Measurements from ENCODE around the gene POLR2A. TPM values are rescaled to one million over a fixed set of nuclear protein-coding genes. Genes with fewer than 3 reads are reported as not detected.

POLR2A gene
- total and polyA plus RNA-seq, 2 of the 13 experiments (the other 11 are each of a cell fraction or from before 2014, with no cell fraction given): 17.8 to 18.3 TPM

GRCh38 chr17:7484067-7484918, at the start of gene POLR2A (continued):
- peak; percentile 84 for TF ChIP-seq GABPB1 (CRISPR knock-in tag; IDR thresholded peaks at IDR 0.05)
- TF ChIP-seq RARG (CRISPR knock-in tag; IDR thresholded peaks at IDR 0.05; ENCODE audit: low read depth): 0 out of 2 replicates have a peak, but pooled peaks have one; percentile 33
- peak; percentile 52; the same call in 1 of the 2 replicates for TF ChIP-seq NFYC (CRISPR knock-in tag; IDR thresholded peaks at IDR 0.05)
- TF ChIP-seq FUBP1 (CRISPR knock-in tag; IDR thresholded peaks at IDR 0.05; ENCODE audit: borderline replicate concordance): no peak
- TF ChIP-seq HOXD1 (CRISPR knock-in tag; IDR thresholded peaks at IDR 0.05): peak; percentile 88
- TF ChIP-seq MLX (CRISPR knock-in tag; IDR thresholded peaks at IDR 0.05): no peak; the same call in 1 of the 2 replicates
- TF ChIP-seq ZNF597 (CRISPR knock-in tag; IDR thresholded peaks at IDR 0.05): no peak
- peak; percentile 89 for TF ChIP-seq ZNF281 (CRISPR knock-in tag; IDR thresholded peaks at IDR 0.05; ENCODE audit: borderline replicate concordance)
- no peak for TF ChIP-seq KLF11 (CRISPR knock-in tag; IDR thresholded peaks at IDR 0.05)
- peak; percentile 40; the same call in 1 of the 2 replicates for TF ChIP-seq PLSCR1 (CRISPR knock-in tag; IDR thresholded peaks at IDR 0.05; ENCODE audit: borderline replicate concordance)
- 0 out of 2 replicates have a peak, but pooled peaks have one; percentile 30 for TF ChIP-seq ZBTB49 (CRISPR knock-in tag; IDR thresholded peaks at IDR 0.05; ENCODE audit: borderline replicate concordance)
- TF ChIP-seq ZNF503 (CRISPR knock-in tag; IDR thresholded peaks at IDR 0.05): peak; percentile 52
- peak; percentile 77 for TF ChIP-seq ZNF558 (CRISPR knock-in tag; IDR thresholded peaks at IDR 0.05; ENCODE audit: borderline replicate concordance)
- TF ChIP-seq CEBPB (IDR thresholded peaks at IDR 0.05; ENCODE audit: borderline replicate concordance, low read depth, low read length): no peak
- TF ChIP-seq GZF1 (CRISPR knock-in tag; IDR thresholded peaks at IDR 0.05): no peak

Measured in HepG2 (cell line).